SK-N-DZ (cell line): ENCODE measurements around the gene ABCC1.
"Not testable (repeated sequence)": the region's sequence is repeated elsewhere in the genome, so short reads cannot be mapped to it uniquely, and the experiment has no call there.

Experiments used
- DNase-seq: peaks from one replicate; pipeline ENCODE4 v3.0.0-alpha.2; 2015; ENCODE audit warnings: low spot score

Gene ABCC1

GRCh38 chr16:15966836-15967546, 17.6 kb downstream of the ABCC1 start:
- peak; percentile 25 for DNase-seq

GRCh38 chr16:15967655-15968315, 18.4 kb downstream of the ABCC1 start:
- no peak for DNase-seq

DNA sequence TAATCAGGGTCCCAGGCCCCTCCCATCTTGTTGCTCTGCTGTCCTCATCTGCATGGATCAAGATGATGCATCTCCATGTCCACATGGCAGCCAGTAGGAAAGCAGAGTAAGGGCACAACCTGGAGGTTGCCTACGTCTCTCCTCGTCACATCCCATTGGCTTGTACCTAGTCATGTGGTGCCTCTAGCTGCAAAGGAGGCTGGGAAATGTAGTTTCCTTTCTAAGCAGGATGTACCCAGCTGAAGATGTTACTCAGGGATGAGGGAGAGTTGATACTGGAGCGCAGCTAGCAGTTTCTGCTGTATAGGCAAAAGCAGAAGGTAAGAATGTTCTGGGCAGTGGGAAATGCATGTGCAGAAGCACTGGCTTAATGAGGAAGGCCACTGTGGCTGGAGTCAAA, 20.8 kb downstream of the ABCC1 start:
- DNase-seq, result no peak

DNA sequence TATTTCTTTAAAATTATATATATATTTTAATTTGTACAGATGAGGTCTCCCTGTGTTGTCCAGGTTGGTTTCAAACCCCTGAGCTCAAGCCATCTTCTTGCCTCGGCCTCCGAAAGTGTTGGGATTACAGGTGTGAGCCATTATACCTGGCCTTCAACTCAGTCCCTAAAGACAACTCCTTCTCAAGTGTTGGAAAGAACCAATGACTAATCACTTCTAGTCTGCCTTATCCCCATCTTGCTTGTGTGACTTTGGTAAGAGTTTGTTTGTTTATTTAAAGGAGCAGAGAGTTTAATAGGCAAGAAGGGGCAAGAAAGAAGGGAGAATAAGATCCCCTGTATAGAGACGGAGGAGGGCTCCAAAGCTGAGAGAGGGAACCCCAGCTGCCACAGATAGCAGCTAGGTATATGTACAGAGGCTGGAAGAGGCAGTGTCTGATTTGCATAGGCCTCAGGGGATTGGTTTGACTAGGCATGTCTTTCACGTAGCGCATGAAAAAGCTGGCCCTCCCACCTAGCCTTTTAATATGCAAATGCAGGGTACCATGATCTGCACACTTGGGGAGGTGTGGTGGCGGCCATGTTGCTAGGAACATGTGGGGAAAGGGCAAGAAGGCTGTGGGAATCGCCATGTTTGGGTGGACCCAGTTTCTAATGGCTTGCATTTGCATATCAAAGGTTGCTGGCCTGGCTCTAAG, 21.5 kb downstream of the ABCC1 start:
- no peak for DNase-seq

- DNase-seq, result no peak
Observed at GRCh38 chr16:15971440-15971815, 22.0 kb downstream of the ABCC1 start.

DNA sequence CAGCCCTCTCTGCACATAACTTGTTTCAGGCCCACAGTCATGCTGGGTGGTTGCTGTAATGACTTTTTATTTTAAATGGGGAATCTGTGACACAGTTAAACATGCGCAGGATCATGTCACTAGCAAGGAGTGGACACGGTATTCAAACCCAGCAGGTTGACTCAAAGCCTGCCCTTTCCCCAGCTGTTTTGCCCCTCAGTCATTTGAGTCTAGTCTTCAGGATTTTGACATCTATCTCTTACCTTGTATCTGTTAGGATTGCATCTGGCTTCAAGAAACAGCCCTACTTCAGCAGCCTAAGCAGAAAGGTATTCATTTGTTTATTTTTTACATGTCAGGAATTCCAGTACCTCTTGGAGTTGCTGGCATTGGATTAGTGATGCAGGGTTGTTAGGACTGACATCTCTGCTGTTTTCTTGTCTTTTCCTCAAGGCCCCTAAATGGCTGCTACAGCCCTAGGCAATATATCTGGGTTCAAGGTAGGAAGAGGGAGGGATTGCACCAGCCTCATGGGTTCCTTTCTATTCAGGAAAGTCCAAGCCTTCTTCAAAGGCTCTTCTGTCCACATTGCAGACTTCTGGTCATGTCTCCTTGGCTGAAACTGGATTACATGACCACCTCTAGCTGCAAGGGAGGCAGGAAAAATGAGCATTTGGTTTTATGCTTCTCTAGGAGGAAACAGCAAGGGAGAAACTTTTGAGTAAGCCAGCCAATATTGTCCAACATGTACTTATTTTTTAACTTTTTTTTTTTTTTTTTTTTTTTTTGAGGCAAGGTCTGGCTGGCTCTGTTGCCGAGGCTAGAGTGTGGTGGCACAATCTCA, 22.8 kb downstream of the ABCC1 start:
- no peak for DNase-seq

DNA sequence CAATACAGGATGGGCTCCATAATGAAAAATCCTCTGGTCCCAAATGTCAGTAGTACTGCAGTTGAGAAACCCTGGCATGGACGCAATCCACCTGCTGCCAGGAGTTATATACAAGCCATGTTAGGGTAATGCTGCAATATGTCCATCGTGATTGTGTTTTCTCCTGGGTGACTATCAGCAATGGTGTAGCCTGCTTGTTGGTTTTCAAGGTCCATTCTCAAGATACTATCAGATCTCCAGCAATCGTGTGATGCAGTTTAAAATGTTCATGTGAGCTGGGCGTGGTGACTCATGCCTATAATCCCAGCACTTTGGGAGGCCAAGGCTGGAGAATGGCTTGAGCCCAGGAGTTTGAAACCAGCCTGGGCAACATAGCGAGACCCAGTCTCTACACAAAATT, 24.0 kb downstream of the ABCC1 start:
- no peak for DNase-seq

DNA sequence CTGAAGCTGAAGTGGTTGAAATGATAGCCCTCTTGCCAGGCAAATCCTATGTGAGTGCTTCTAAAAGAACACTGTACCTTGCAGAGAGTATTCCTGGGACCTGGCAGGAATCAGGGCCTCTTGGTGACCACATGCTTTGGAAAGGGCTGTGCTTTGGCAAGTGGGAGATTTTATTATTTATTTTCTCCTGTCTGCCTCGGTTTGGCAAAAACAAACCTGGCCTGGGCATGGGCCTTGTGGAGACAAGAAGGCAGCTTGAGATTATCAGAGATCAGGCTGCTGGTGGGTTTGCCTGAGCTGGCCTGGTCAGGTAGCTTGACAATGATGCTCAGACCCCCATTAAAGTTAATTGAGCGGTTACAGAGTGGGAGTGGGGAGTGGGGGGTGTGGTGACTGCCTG, 24.6 kb downstream of the ABCC1 start:
- no peak for DNase-seq

GRCh38 chr16:15975172-15975571, 25.8 kb downstream of the ABCC1 start:
- no peak for DNase-seq

DNA sequence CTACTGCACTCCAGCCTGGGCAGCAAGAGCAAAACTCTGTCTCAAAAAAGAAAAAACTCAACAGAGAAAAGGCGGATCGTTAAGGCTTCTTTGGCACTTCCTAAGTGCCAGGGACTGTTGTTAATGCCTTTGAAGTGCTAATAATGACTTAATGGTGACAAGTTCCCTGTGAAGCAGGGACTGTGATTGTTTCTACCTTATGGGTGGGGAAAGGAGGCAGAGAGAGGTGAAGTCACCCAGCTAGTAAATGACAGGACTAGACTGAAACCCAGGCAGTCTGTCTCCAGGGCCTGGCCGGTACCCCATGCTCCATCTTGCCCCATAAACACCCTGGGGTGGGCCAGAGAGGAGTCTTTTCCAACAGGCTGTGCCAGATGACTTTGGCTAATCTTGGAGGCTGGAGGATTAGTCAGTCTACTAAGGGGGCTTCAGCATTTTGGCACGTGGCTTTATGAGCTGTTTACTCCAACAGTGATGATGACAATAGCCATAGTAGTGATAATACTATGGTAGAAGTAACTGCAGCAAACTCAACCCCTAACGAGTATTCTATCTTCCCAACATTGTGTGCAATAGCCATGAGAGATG, 26.9 kb downstream of the ABCC1 start:
- DNase-seq, result no peak

DNA sequence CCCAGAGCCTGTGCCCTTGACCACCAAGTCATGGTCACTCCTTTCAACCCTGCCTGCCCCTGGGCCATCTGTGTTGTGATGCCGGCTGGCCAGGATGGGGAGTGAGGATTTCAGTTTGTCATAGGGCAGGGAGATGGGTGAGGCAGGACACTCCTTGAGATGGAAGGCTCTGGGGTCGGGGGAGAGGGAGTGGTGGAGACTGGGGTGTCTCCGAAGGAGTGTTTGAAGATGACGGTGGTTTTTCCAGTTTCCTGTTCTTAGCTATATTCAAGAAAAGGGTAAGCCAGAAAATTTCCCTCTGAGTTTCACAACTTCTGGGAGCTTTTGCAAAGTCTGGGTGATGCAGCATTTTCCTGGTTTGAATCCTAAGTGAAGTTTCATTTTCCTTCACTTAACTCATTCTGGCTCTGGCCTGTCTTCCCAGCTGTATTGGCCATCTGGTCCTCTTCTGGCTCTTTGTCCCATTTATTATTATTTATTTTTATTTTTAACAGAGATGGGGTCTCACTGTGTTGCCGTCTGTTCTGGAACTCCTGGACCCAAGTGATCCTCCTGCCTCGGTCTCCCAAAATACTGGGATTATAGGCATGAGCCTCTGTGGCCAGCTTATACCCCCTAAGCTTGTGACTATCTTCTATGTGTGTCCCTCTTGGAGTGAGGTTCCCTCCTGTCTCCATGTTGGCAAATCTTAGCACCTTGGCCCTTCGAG, 27.7 kb downstream of the ABCC1 start:
- DNase-seq, result no peak

GRCh38 chr16:15979801-15980200, 30.4 kb downstream of the ABCC1 start:
- no peak for DNase-seq

DNA sequence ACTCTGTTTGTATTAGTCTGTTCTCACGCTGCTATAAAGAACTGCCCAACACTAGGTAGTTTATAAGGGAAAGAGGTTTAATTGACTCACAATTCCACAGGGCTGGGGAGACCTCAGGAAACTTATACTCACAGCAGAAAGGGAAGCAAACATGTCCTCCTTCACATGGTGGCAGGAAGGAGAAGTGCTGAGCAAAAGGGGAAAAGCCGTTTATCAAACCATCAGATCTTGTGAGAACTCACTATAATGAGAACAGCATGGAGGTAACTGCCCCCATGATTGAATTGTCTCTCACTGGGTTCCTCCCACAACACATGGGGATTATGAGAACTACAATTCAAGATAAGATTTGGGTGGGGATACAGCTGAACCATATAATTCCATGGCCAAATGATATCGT, 30.9 kb downstream of the ABCC1 start:
- no peak for DNase-seq

- DNase-seq, result no peak
Observed at GRCh38 chr16:15981382-15981781, 32.0 kb downstream of the ABCC1 start.

- DNase-seq, result not testable (repeated sequence)
Observed at GRCh38 chr16:15982194-15982915, 32.9 kb downstream of the ABCC1 start.

DNA sequence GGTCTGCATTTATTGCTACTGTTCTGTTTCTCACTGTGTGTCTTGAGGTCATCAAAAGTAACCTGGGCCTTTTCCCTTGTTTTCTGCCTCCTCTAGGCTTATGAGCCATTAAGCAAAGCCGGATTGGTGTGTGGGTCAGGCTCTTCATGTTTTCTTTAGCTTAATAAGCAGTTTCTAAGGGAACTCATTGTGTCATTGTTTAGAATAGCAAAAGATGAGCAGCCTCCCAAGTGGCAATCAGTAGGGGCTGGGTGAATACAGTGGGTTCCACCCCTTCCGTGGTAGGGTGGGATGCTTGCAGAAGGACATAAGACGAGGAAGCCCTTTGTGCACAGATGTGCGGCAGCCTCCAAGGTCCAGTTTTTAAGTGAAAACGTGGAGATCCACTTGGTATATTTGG, 34.5 kb downstream of the ABCC1 start:
- DNase-seq, result no peak

DNA sequence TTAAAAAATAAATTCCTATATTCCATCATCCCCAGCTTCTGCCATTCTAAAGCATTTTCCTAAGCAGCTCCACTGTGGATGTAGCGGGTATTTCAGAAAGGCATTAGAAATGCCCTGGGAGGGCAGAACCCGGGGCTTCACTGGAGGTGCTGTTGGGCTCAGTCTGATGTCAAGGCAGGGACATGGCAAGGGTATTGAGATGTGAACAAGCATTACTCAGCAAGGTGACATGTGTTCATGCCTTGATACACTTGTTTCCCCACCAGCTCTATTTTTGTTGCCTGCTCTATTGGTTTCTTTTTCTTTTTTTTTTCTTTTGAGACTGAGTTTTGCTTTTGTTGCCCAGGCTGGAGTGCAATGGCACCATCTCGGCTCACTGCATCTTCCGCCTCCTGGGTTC, 35.7 kb downstream of the ABCC1 start:
- no peak for DNase-seq

DNA sequence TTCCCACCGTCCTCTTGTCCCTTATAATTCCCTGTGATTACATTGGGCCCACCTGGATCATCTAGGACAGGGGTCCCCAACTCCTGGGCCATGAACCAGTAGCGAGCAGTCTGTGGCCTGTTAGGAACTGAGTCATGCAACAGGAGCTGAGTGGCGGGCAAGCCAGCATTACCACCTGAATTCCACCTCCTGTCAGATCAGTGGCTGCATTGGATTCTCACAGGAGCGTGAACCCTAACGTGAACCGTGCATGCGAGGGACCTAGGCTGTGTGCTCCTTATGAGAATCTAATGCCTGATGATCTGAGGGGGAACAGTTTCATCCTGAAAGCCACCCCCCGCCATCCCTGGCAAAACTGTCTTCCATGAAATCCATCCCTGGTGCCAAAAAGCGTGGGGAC, 36.8 kb downstream of the ABCC1 start:
- no peak for DNase-seq

GRCh38 chr16:15988268-15989013, 39.0 kb downstream of the ABCC1 start:
- no peak for DNase-seq

GRCh38 chr16:15990902-15991301, 41.5 kb downstream of the ABCC1 start:
- no peak for DNase-seq
